Measurements from ENCODE around the gene ATP8B3. TPM values are rescaled to one million over a fixed set of nuclear protein-coding genes. Genes with fewer than 3 reads are reported as not detected.
"Not testable (repeated sequence)": the region's sequence is repeated elsewhere in the genome, so short reads cannot be mapped to it uniquely, and the experiment has no call there.

Gene ATP8B3
- total and polyA plus RNA-seq, 2 donors = 1.3 to 3.6 TPM

GRCh38 chr19:1765232-1765903 is 46.7 kb downstream of the ATP8B3 start:
- WGBS = 16% methylated on average over 33 of the region's 33 CpGs
- no peak overlapping the region for H3K27ac ChIP-seq (ENCODE audit: low read depth in 1 of 2, low read length in 1 of 2)
- no peaks in the 10 kb centered on the region for H3K36me3 ChIP-seq (ENCODE audit: control insufficient read depth in 2 of 2, insufficient read depth in 2 of 2, low read length in 1 of 2)
- peaks cover 0 to 3% of the 10 kb centered on the region in 2 donors for H3K4me1 ChIP-seq (ENCODE audit: control insufficient read depth in 2 of 2, insufficient read depth in 2 of 2, low read length in 2 of 2)
- no peak overlapping the region for H3K4me3 ChIP-seq (ENCODE audit: low read length in 2 of 2)
- H3K9me3 ChIP-seq (ENCODE audit: control insufficient read depth in 2 of 2, insufficient read depth in 1 of 2, low read length in 1 of 2) = peaks cover 4 to 13% of the 10 kb centered on the region in 2 donors
- no peak for DNase-seq (ENCODE audit: low read depth in 6 of 9, low spot score in 9 of 9)
- peaks cover 81 to 100% of the 10 kb centered on the region in 2 donors for H3K27me3 ChIP-seq (ENCODE audit: control insufficient read depth in 2 of 2, insufficient read depth in 1 of 2, low read length in 1 of 2)

GRCh38 chr19:1764729-1765128 is 47.3 kb downstream of the ATP8B3 start:
- peaks cover 86 to 100% of the 10 kb centered on the region in 2 donors for H3K27me3 ChIP-seq (ENCODE audit: control insufficient read depth in 2 of 2, insufficient read depth in 1 of 2, low read length in 1 of 2)
- no peak overlapping the region for H3K4me3 ChIP-seq (ENCODE audit: low read length in 2 of 2)
- H3K36me3 ChIP-seq (ENCODE audit: control insufficient read depth in 2 of 2, insufficient read depth in 2 of 2, low read length in 1 of 2) = no peaks in the 10 kb centered on the region
- peaks cover 4 to 12% of the 10 kb centered on the region in 2 donors for H3K9me3 ChIP-seq (ENCODE audit: control insufficient read depth in 2 of 2, insufficient read depth in 1 of 2, low read length in 1 of 2)
- H3K27ac ChIP-seq (ENCODE audit: low read depth in 1 of 2, low read length in 1 of 2) = no peak overlapping the region
- H3K4me1 ChIP-seq (ENCODE audit: control insufficient read depth in 2 of 2, insufficient read depth in 2 of 2, low read length in 2 of 2) = peaks cover 0 to 3% of the 10 kb centered on the region in 2 donors
- no peak for DNase-seq (ENCODE audit: low read depth in 6 of 9, low spot score in 9 of 9)
- WGBS = 14% methylated on average over 15 of the region's 15 CpGs

GRCh38 chr19:1763648-1764639 is 48.1 kb downstream of the ATP8B3 start:
- peaks cover 89 to 100% of the 10 kb centered on the region in 2 donors for H3K27me3 ChIP-seq (ENCODE audit: control insufficient read depth in 2 of 2, insufficient read depth in 1 of 2, low read length in 1 of 2)
- no peak for DNase-seq (ENCODE audit: low read depth in 6 of 9, low spot score in 9 of 9)
- peaks cover 0 to 3% of the 10 kb centered on the region in 2 donors for H3K4me1 ChIP-seq (ENCODE audit: control insufficient read depth in 2 of 2, insufficient read depth in 2 of 2, low read length in 2 of 2)
- peaks cover 2 to 5% of the 10 kb centered on the region in 2 donors for H3K9me3 ChIP-seq (ENCODE audit: control insufficient read depth in 2 of 2, insufficient read depth in 1 of 2, low read length in 1 of 2)
- H3K4me3 ChIP-seq (ENCODE audit: low read length in 2 of 2) = no peak overlapping the region
- no peaks in the 10 kb centered on the region for H3K36me3 ChIP-seq (ENCODE audit: control insufficient read depth in 2 of 2, insufficient read depth in 2 of 2, low read length in 1 of 2)
- 12% methylated on average over 39 of the region's 39 CpGs for WGBS
- no peak overlapping the region for H3K27ac ChIP-seq (ENCODE audit: low read depth in 1 of 2, low read length in 1 of 2)

- peaks cover 2 to 5% of the 10 kb centered on the region in 2 donors for H3K9me3 ChIP-seq (ENCODE audit: control insufficient read depth in 2 of 2, insufficient read depth in 1 of 2, low read length in 1 of 2)
- H3K27ac ChIP-seq (ENCODE audit: low read depth in 1 of 2, low read length in 1 of 2) = no peak overlapping the region
- no peak for DNase-seq (ENCODE audit: low read depth in 6 of 9, low spot score in 9 of 9)
- peaks cover 93 to 100% of the 10 kb centered on the region in 2 donors for H3K27me3 ChIP-seq (ENCODE audit: control insufficient read depth in 2 of 2, insufficient read depth in 1 of 2, low read length in 1 of 2)
- 6% methylated on average over 56 of the region's 56 CpGs for WGBS
- H3K4me3 ChIP-seq (ENCODE audit: low read length in 2 of 2) = no peak overlapping the region
- H3K4me1 ChIP-seq (ENCODE audit: control insufficient read depth in 2 of 2, insufficient read depth in 2 of 2, low read length in 2 of 2) = peaks cover 0 to under 1% of the 10 kb centered on the region in 2 donors
- H3K36me3 ChIP-seq (ENCODE audit: control insufficient read depth in 2 of 2, insufficient read depth in 2 of 2, low read length in 1 of 2) = no peaks in the 10 kb centered on the region
Measured at GRCh38 chr19:1762243-1763117, 49.6 kb downstream of the ATP8B3 start.

GRCh38 chr19:1761528-1762242 is 50.4 kb downstream of the ATP8B3 start:
- Histone ChIP-seq H3K27me3 (ENCODE audit: control insufficient read depth in 2 of 2, insufficient read depth in 1 of 2, low read length in 1 of 2) (peaks cover 93 to 100% of the 10 kb centered on the region in 2 donors), H3K27ac (ENCODE audit: low read depth in 1 of 2, low read length in 1 of 2) (no peak overlapping the region)
- 9% methylated on average over 30 of the region's 30 CpGs for WGBS

GRCh38 chr19:1760786-1761527 is 51.1 kb downstream of the ATP8B3 start:
- H3K27ac ChIP-seq (ENCODE audit: low read depth in 1 of 2, low read length in 1 of 2); H3K9me3 ChIP-seq (ENCODE audit: control insufficient read depth in 2 of 2, insufficient read depth in 1 of 2, low read length in 1 of 2); H3K4me3 ChIP-seq (ENCODE audit: low read length in 2 of 2); DNase-seq (ENCODE audit: low read depth in 6 of 9, low spot score in 9 of 9); H3K36me3 ChIP-seq (ENCODE audit: control insufficient read depth in 2 of 2, insufficient read depth in 2 of 2, low read length in 1 of 2); H3K4me1 ChIP-seq (ENCODE audit: control insufficient read depth in 2 of 2, insufficient read depth in 2 of 2, low read length in 2 of 2): not testable (repeated sequence)
- WGBS = 20% methylated on average over 15 of the region's 15 CpGs
- H3K27me3 ChIP-seq (ENCODE audit: control insufficient read depth in 2 of 2, insufficient read depth in 1 of 2, low read length in 1 of 2) = peaks cover 92 to 100% of the 10 kb centered on the region in 2 donors

More at GRCh38 chr19:1761528-1762242, 50.4 kb downstream of the ATP8B3 start:
- peaks cover 2 to 5% of the 10 kb centered on the region in 2 donors for H3K9me3 ChIP-seq (ENCODE audit: control insufficient read depth in 2 of 2, insufficient read depth in 1 of 2, low read length in 1 of 2)
- H3K4me1 ChIP-seq (ENCODE audit: control insufficient read depth in 2 of 2, insufficient read depth in 2 of 2, low read length in 2 of 2) = no peaks in the 10 kb centered on the region
- DNase-seq (ENCODE audit: low read depth in 6 of 9, low spot score in 9 of 9) = no peak
- H3K36me3 ChIP-seq (ENCODE audit: control insufficient read depth in 2 of 2, insufficient read depth in 2 of 2, low read length in 1 of 2) = no peaks in the 10 kb centered on the region
- no peak overlapping the region for H3K4me3 ChIP-seq (ENCODE audit: low read length in 2 of 2)

GRCh38 chr19:1760020-1760419 is 52.1 kb downstream of the ATP8B3 start:
- Histone ChIP-seq H3K4me3 (ENCODE audit: low read length in 2 of 2) (no peak overlapping the region), H3K27ac (ENCODE audit: low read depth in 1 of 2, low read length in 1 of 2) (no peak overlapping the region), H3K27me3 (ENCODE audit: control insufficient read depth in 2 of 2, insufficient read depth in 1 of 2, low read length in 1 of 2) (peaks cover 92 to 100% of the 10 kb centered on the region in 2 donors), H3K36me3 (ENCODE audit: control insufficient read depth in 2 of 2, insufficient read depth in 2 of 2, low read length in 1 of 2) (no peaks in the 10 kb centered on the region), H3K9me3 (ENCODE audit: control insufficient read depth in 2 of 2, insufficient read depth in 1 of 2, low read length in 1 of 2) (peaks cover 0 to 13% of the 10 kb centered on the region in 2 donors), H3K4me1 (ENCODE audit: control insufficient read depth in 2 of 2, insufficient read depth in 2 of 2, low read length in 2 of 2) (no peaks in the 10 kb centered on the region)
- DNase-seq (ENCODE audit: low read depth in 6 of 9, low spot score in 9 of 9) = no peak
- WGBS = 12% methylated on average over 17 of the region's 17 CpGs
